HAP-1 (cell line): ENCODE data around the gene TAF11L11.
"Not testable (repeated sequence)": the region's sequence is repeated elsewhere in the genome, so short reads cannot be mapped to it uniquely, and the experiment has no call there.

ENCODE experiments used
- DNase-seq, 2 experiments: peaks; one replicate each; pipeline ENCODE4 v3.0.0-alpha.2; 2016 to 2020; ENCODE audit warnings: low spot score in 2 of 2
- H3K27me3 ChIP-seq: fragments of 250-450 bp; sonication (Bioruptor Pico); 2 replicates; pipeline ENCODE4 v1.5.1; 2020; ENCODE audit warnings: low read depth, mild to moderate bottlenecking, moderate library complexity
- H3K36me3 ChIP-seq: fragments of 250-450 bp; sonication (Bioruptor Pico); replicated peaks from 2 replicates; pipeline ENCODE4 v1.5.1; 2020; ENCODE audit warnings: mild to moderate bottlenecking
- H3K4me1 ChIP-seq: fragments of 250-450 bp; sonication (Bioruptor Pico); 2 replicates; pipeline ENCODE4 v1.5.1; 2020; ENCODE audit warnings: mild to moderate bottlenecking
- H3K4me3 ChIP-seq: fragments of 250-450 bp; sonication (Bioruptor Pico); 2 replicates; pipeline ENCODE4 v1.5.1; 2020; ENCODE audit warnings: mild to moderate bottlenecking, moderate library complexity
- H3K9me3 ChIP-seq: fragments of 250-450 bp; sonication (Bioruptor Pico); 2 replicates; pipeline ENCODE4 v1.5.1; 2020; ENCODE audit warnings: mild to moderate bottlenecking, moderate library complexity
- in situ Hi-C: fragments of 300-500 bp; cut with MboI; formaldehyde crosslinking; loops from 3 replicates; pipeline ENCODE4 v1.14.3; 2020; ENCODE audit warnings: low sequenced_read_pairs, inconsistent platforms, mixed read lengths

TAF11L11 gene

DNA sequence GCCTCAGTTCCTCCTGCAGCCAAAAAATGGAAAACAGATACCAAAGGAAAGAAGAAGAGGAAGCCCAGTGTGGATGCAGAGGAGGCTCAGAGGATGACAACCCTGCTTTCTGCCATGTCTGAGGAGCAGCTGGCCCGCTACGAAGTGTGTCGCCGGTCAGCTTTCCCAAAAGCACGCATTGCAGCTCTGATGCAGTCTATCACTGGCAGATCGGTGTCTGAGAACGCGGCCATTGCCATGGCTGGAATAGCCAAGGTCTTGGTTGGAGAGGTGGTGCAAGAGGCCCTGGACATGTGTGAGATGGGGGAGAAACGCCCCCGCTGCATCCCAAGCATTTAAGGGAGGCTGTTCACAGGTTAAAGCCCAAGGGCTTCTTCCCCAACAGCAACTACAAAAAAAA is 45.2 kb downstream of the TAF11L11 start:
- H3K27me3 ChIP-seq, H3K36me3 ChIP-seq, DNase-seq, H3K9me3 ChIP-seq, in situ Hi-C loops, H3K4me1 ChIP-seq, H3K4me3 ChIP-seq: not testable (repeated sequence)

DNA sequence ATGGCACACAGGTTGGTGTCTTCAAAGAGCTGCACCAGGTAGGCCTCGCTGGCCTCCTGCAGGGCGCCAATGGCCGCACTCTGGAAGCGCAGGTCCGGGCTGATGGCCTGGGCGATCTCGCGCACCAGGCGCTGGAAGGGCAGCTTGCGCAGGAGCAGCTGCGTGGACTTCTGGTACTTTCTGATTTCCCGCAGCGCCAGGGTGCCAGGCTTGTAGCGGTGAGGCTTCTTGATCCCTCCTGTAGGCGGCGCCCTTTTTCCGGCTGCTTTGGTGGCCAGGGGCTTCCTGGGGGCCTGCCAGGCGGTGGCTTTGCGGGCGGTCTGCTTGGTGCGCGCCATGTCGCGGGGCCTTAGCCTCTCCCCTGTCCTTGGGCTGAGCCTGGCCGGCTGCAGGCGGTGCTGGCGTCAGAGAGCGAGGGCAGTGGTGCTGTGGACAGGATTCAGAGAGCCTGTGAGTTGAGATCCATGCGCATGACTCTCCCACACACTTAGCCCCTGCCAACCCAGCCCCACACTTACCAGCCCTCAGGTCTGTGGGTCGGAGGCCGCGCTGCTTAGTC is 51.3 kb downstream of the TAF11L11 start:
- in situ Hi-C loops, H3K4me1 ChIP-seq, H3K4me3 ChIP-seq, H3K27me3 ChIP-seq, H3K9me3 ChIP-seq, DNase-seq, H3K36me3 ChIP-seq: not testable (repeated sequence)
